Right lobe of liver (tissue), 6 donors: Measurements from ENCODE around the gene NT5DC4. TPM values are rescaled to one million over a fixed set of nuclear protein-coding genes. Genes with fewer than 3 reads are reported as not detected.

Experiments used
- ATAC-seq, 4 donors: fragments of 200-7000 bp; cut with Tn5 transposase; one replicate each; pipeline ENCODE4 v1.9.1; 2020; ENCODE audit warnings: mild to moderate bottlenecking in 4 of 4, moderate library complexity in 4 of 4
- DNase-seq, 3 donors: peaks; one replicate each; pipeline ENCODE4 v3.0.0-alpha.2; 2020
- H3K27ac ChIP-seq, 3 donors: fragments of 200-600 bp; one replicate each; pipeline ENCODE4 v1.8.0; 2022
- H3K27me3 ChIP-seq, 2 donors: fragments of 200-600 bp; one replicate each; pipeline ENCODE4 v1.8.0; 2022
- H3K36me3 ChIP-seq, 4 donors: fragments of 200-600 bp; sonication (generic) in 1 of 4; one replicate each; pipeline versions ENCODE4 v1.5.1 to v1.8.0; 2017 to 2022; ENCODE audit warnings: control low read depth in 1 of 4
- H3K4me1 ChIP-seq, 4 donors: fragments of 200-600 bp; sonication (generic) in 1 of 4; one replicate each; pipeline versions ENCODE4 v1.5.1 to v1.8.0; 2017 to 2022; ENCODE audit warnings: control low read depth in 1 of 4
- H3K4me3 ChIP-seq, 3 donors: fragments of 200-600 bp; one replicate each; pipeline ENCODE4 v1.8.0; 2022
- H3K9me3 ChIP-seq, 4 donors: fragments of 200-600 bp; sonication (generic) in 1 of 4; one replicate each; pipeline versions ENCODE4 v1.5.1 to v1.8.0; 2017 to 2022; ENCODE audit warnings: control low read depth in 1 of 4
- CTCF ChIP-seq, 4 donors: fragments of 200-600 bp in 3 of 4; fragments of 450-650 bp in 1 of 4; IDR thresholded peaks; one replicate each; pipeline versions ENCODE4 v1.5.1 to v1.8.0; 2016 to 2022; ENCODE audit warnings: antibody characterized with exemption in 4 of 4, mild to moderate bottlenecking in 2 of 4
- POLR2A ChIP-seq: fragments of 450-650 bp; IDR thresholded peaks from one replicate; pipeline ENCODE4 v1.6.1; 2017; ENCODE audit warnings: antibody characterized with exemption, mild to moderate bottlenecking
- WGBS: methylation state at CpG from one replicate; pipeline ENCODE4 v1.1.6; 2018; ENCODE audit warnings: low coverage, low lambda C conversion rate; ENCODE audit not compliant: insufficient coverage; ENCODE audit errors: missing lambda C conversion rate; 5-methylcytosine and 5-hydroxymethylcytosine counted together
- intact Hi-C, 2 donors: fragments of 100-400 bp; cut with DNase I; formaldehyde crosslinking; loops; one replicate each; pipeline versions ENCODE4 v1.11.2 to v1.14.1; 2022
- total RNA-seq, 6 experiments: library from RNA; depleted of rRNA in 2 of 6; stranded (reverse); fragments of >200 nt in 2 of 6; fragmentation: NEBNext Ultra II Directional in 3 of 6; extraction: Animal tissue kit (Norgen Biotek cat#: 25700) in 3 of 6; gene quantifications; one replicate each; pipeline versions ENCODE4 v1.1.0 to v1.2.4, GENCODE V29; 2016 to 2023
- donor health status: DM: no; HTN: yes; CAD: no.
- donor health status: DM: no; HTN: no; CAD: no.
- donor health status: DM: no; HTN: no; CAD: no.
- donor health status: DM: no; HTN: yes; CAD: no.
- donor health status: DM: no; HTN: yes; CAD: no.

Gene NT5DC4
- total RNA-seq, 6 experiments from 2014 or later = not detected

- TF ChIP-seq CTCF (IDR thresholded peaks at IDR 0.05) = peak; percentile 71 to 90 (median 74)
- no peak for TF ChIP-seq POLR2A
- intact Hi-C loops = no loop called here
- Histone ChIP-seq H3K27me3 (no peaks in the 10 kb centered on the region), H3K27ac (peak overlapping the region in 1 of 3 donors; percentile 21), H3K4me1 (no peaks in the 10 kb centered on the region), H3K9me3 (no peaks in the 10 kb centered on the region), H3K4me3 (peak overlapping the region in 1 of 3 donors; percentile 31), H3K36me3 (no peaks in the 10 kb centered on the region)
- DNase-seq (peak; percentile 76 to 80 (median 80)), ATAC-seq (peak; percentile 83 to 97 (median 92))
- 4% methylated on average over 6 of the region's 9 CpGs for WGBS
These were observed 29.9 kb upstream of the NT5DC4 start for GRCh38 chr2:112690853-112691401.

- no peaks in the 10 kb centered on the region for H3K9me3 ChIP-seq
- intact Hi-C loops = no loop called here
- H3K36me3 ChIP-seq = no peaks in the 10 kb centered on the region
- DNase-seq (peak in 1 of 3 donors; percentile 23), ATAC-seq (no peak)
- H3K4me3 ChIP-seq = no peak overlapping the region
- TF ChIP-seq POLR2A (no peak), CTCF (IDR thresholded peaks at IDR 0.05) (no peak)
- no peak overlapping the region for H3K27ac ChIP-seq
- H3K4me1 ChIP-seq = no peaks in the 10 kb centered on the region
- WGBS = 75% methylated on average over 1 of the region's 4 CpGs
- no peaks in the 10 kb centered on the region for H3K27me3 ChIP-seq
These were observed 28.9 kb upstream of the NT5DC4 start for GRCh38 chr2:112691881-112692281.

- H3K27me3 ChIP-seq = no peaks in the 10 kb centered on the region
- no peaks in the 10 kb centered on the region for H3K36me3 ChIP-seq
- ATAC-seq (peak; percentile 64 to 89 (median 78)), DNase-seq (peak; percentile 50 to 74 (median 73))
- no CpG with 5 or more reads among the region's 5 CpGs for WGBS
- H3K4me1 ChIP-seq = no peaks in the 10 kb centered on the region
- no peak overlapping the region for H3K4me3 ChIP-seq
- intact Hi-C loops = no loop called here
- no peak for TF ChIP-seq POLR2A
- no peak for TF ChIP-seq CTCF (IDR thresholded peaks at IDR 0.05)
- no peak overlapping the region for H3K27ac ChIP-seq
- no peaks in the 10 kb centered on the region for H3K9me3 ChIP-seq
These were observed 28.3 kb upstream of the NT5DC4 start for GRCh38 chr2:112692495-112692911.

- H3K27ac ChIP-seq = no peak overlapping the region
- intact Hi-C loops = no loop called here
- no peak for ATAC-seq
- WGBS = 88% methylated on average over 1 of the region's 1 CpG
- no peaks in the 10 kb centered on the region for H3K4me1 ChIP-seq
- no peaks in the 10 kb centered on the region for H3K36me3 ChIP-seq
- no peak overlapping the region for H3K4me3 ChIP-seq
- H3K27me3 ChIP-seq = no peaks in the 10 kb centered on the region
- no peaks in the 10 kb centered on the region for H3K9me3 ChIP-seq
- TF ChIP-seq POLR2A = no peak
- TF ChIP-seq CTCF (IDR thresholded peaks at IDR 0.05) = no peak
- DNase-seq = peak in 1 of 3 donors; percentile 35
These were observed 27.9 kb upstream of the NT5DC4 start for GRCh38 chr2:112692918-112693317.

- Histone ChIP-seq H3K4me1 (no peaks in the 10 kb centered on the region), H3K4me3 (no peak overlapping the region), H3K27ac (no peak overlapping the region), H3K36me3 (no peaks in the 10 kb centered on the region), H3K9me3 (no peaks in the 10 kb centered on the region), H3K27me3 (no peaks in the 10 kb centered on the region)
- DNase-seq (peak in 1 of 3 donors; percentile 33), ATAC-seq (no peak)
- WGBS = 81% methylated on average over 9 of the region's 9 CpGs
- TF ChIP-seq POLR2A (no peak), CTCF (IDR thresholded peaks at IDR 0.05) (no peak)
- intact Hi-C loops = no loop called here
These were observed 27.2 kb upstream of the NT5DC4 start for GRCh38 chr2:112693596-112693995.
